ENCODE results near the gene CHAF1B. TPM values are rescaled to one million over a fixed set of nuclear protein-coding genes. Genes with fewer than 3 reads are reported as not detected.

CHAF1B gene
- total RNA-seq, 2 donors from 2014 or later = 2.4 to 5.7 TPM

- ATAC-seq (no peak), DNase-seq (no peak)
- no peaks in the 10 kb centered on the region for H3K9me3 ChIP-seq (ENCODE audit: control insufficient read depth, low read length, poor library complexity, severe bottlenecking)
- no peak overlapping the region for H3K4me3 Mint-ChIP-seq
- no peaks in the 10 kb centered on the region for H3K36me3 Mint-ChIP-seq (ENCODE audit: low read depth)
- H3K27me3 Mint-ChIP-seq = peaks cover 50% of the 10 kb centered on the region
- H3K4me1 Mint-ChIP-seq = peaks cover 2% of the 10 kb centered on the region
- H3K27ac Mint-ChIP-seq = no peak overlapping the region
Observed at GRCh38 chr21:36463204-36463603, 78.0 kb downstream of the CHAF1B start.

GRCh38 chr21:36463991-36464390 lies 78.8 kb downstream of the CHAF1B start:
- H3K27me3 Mint-ChIP-seq = peaks cover 50% of the 10 kb centered on the region
- H3K4me1 Mint-ChIP-seq = peaks cover 2% of the 10 kb centered on the region
- no peak for DNase-seq
- no peaks in the 10 kb centered on the region for H3K36me3 Mint-ChIP-seq (ENCODE audit: low read depth)
- H3K4me3 Mint-ChIP-seq = no peak overlapping the region
- H3K9me3 ChIP-seq (ENCODE audit: control insufficient read depth, low read length, poor library complexity, severe bottlenecking) = no peaks in the 10 kb centered on the region
- no peak overlapping the region for H3K27ac Mint-ChIP-seq
- no peak for ATAC-seq

GRCh38 chr21:36464590-36464989 lies 79.4 kb downstream of the CHAF1B start:
- H3K27ac Mint-ChIP-seq = no peak overlapping the region
- H3K27me3 Mint-ChIP-seq = peaks cover 50% of the 10 kb centered on the region
- peaks cover 2% of the 10 kb centered on the region for H3K4me1 Mint-ChIP-seq
- H3K4me3 Mint-ChIP-seq = no peak overlapping the region
- ATAC-seq = no peak
- no peak for DNase-seq
- no peaks in the 10 kb centered on the region for H3K36me3 Mint-ChIP-seq (ENCODE audit: low read depth)
- H3K9me3 ChIP-seq (ENCODE audit: control insufficient read depth, low read length, poor library complexity, severe bottlenecking) = no peaks in the 10 kb centered on the region

- ATAC-seq = no peak
- H3K36me3 Mint-ChIP-seq (ENCODE audit: low read depth) = no peaks in the 10 kb centered on the region
- no peak overlapping the region for H3K27ac Mint-ChIP-seq
- H3K4me1 Mint-ChIP-seq = peaks cover 2% of the 10 kb centered on the region
- no peak for DNase-seq
- no peaks in the 10 kb centered on the region for H3K9me3 ChIP-seq (ENCODE audit: control insufficient read depth, low read length, poor library complexity, severe bottlenecking)
- H3K27me3 Mint-ChIP-seq = peaks cover 46% of the 10 kb centered on the region
- H3K4me3 Mint-ChIP-seq = no peak overlapping the region
Observed at GRCh38 chr21:36465478-36465877, 80.3 kb downstream of the CHAF1B start.

- Mint-ChIP-seq H3K27me3 (peaks cover 40% of the 10 kb centered on the region), H3K27ac (no peak overlapping the region), H3K4me1 (peaks cover 2% of the 10 kb centered on the region), H3K36me3 (ENCODE audit: low read depth) (no peaks in the 10 kb centered on the region), H3K4me3 (no peak overlapping the region)
- H3K9me3 ChIP-seq (ENCODE audit: control insufficient read depth, low read length, poor library complexity, severe bottlenecking) = no peaks in the 10 kb centered on the region
- DNase-seq = no peak
- no peak for ATAC-seq
Observed at GRCh38 chr21:36466061-36466511, 80.9 kb downstream of the CHAF1B start.

Other genes with a start within 250 kb of the CHAF1B start
- 10 to 100 TPM; 25.3 to 35.0 TPM for gene DOP1B, start 228.6 kb upstream of the CHAF1B start, total RNA-seq
- 10 to 100 TPM; 45.2 to 51.0 TPM for gene MORC3, start 65.2 kb upstream of the CHAF1B start, total RNA-seq
- not detected for gene CLDN14, start 94.7 kb downstream of the CHAF1B start, total RNA-seq